Left ventricle myocardium inferior (tissue), 1 donor: ENCODE data around the gene ENPP7. TPM values are rescaled to one million over a fixed set of nuclear protein-coding genes. Genes with fewer than 3 reads are reported as not detected.
A peak's percentile ranks its signal among the peaks of the same experiment; 100 is the strongest.

Experiments
- DNase-seq: peaks from one replicate; pipeline ENCODE4 v3.0.0-alpha.2; 2020
- H3K27ac ChIP-seq: fragments of 200-600 bp; replicated peaks from 2 replicates; pipeline ENCODE4 v1.8.0; 2021
- H3K27me3 ChIP-seq: fragments of 200-600 bp; 2 replicates; pipeline ENCODE4 v1.8.0; 2021; ENCODE audit warnings: low read depth
- H3K36me3 ChIP-seq: fragments of 200-600 bp; 2 replicates; pipeline ENCODE4 v1.8.0; 2021
- H3K4me1 ChIP-seq: fragments of 200-600 bp; 2 replicates; pipeline ENCODE4 v1.8.0; 2021
- H3K4me3 ChIP-seq: fragments of 200-600 bp; 2 replicates; pipeline ENCODE4 v1.8.0; 2021; ENCODE audit warnings: mild to moderate bottlenecking, moderate library complexity
- H3K9me3 ChIP-seq: fragments of 200-600 bp; replicated peaks from 2 replicates; pipeline ENCODE4 v1.8.0; 2021
- intact Hi-C: fragments of 100-400 bp; cut with micrococcal nuclease; formaldehyde crosslinking; loops from one replicate; pipeline ENCODE4 v1.11.0; 2022
- total RNA-seq: library from RNA; stranded (reverse); fragmentation: NEBNext Ultra II Directional; extraction: Animal tissue kit (Norgen Biotek cat#: 25700); gene quantifications from one replicate; pipeline ENCODE4 v1.2.1, GENCODE V29; 2021
- TF ChIP-seq, protein P1 (sequence below): fragments of 200-600 bp; IDR thresholded peaks from 2 replicates; pipeline ENCODE4 v1.8.0; 2021; ENCODE audit warnings: antibody characterized with exemption, mild to moderate bottlenecking, borderline replicate concordance
- donor health status: DM: no; HTN: yes; CAD: no; lungs with severe emphysema.

Gene ENPP7
- total RNA-seq, 1 donor from 2014 or later = not detected

DNA sequence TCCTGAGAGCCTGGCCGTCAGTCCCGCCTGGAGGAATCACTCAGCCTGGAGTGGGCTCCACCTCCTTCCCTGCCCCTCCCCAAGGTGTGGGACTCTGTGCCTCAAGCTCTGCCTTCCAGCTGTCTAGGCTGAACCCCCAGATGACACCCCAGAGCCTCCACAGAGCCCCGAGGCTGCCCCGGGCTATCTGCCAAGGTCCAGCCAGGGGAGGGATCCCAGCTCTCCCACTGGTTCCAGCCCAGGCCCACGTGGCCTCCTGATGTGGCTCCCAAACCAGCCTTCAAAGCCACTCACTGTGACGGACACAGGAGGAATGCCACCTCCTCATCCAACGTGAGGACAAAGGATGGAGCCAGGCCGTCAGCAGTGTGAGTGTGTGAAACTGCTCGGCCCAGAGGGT lies 45.6 kb upstream of the ENPP7 start:
- Histone ChIP-seq H3K36me3 (no peaks in the 10 kb centered on the region), H3K27me3 (peaks cover 73% of the 10 kb centered on the region), H3K4me3 (no peak overlapping the region), H3K9me3 (no peaks in the 10 kb centered on the region), H3K27ac (no peak overlapping the region), H3K4me1 (no peaks in the 10 kb centered on the region)
- TF ChIP-seq, protein P1, sequence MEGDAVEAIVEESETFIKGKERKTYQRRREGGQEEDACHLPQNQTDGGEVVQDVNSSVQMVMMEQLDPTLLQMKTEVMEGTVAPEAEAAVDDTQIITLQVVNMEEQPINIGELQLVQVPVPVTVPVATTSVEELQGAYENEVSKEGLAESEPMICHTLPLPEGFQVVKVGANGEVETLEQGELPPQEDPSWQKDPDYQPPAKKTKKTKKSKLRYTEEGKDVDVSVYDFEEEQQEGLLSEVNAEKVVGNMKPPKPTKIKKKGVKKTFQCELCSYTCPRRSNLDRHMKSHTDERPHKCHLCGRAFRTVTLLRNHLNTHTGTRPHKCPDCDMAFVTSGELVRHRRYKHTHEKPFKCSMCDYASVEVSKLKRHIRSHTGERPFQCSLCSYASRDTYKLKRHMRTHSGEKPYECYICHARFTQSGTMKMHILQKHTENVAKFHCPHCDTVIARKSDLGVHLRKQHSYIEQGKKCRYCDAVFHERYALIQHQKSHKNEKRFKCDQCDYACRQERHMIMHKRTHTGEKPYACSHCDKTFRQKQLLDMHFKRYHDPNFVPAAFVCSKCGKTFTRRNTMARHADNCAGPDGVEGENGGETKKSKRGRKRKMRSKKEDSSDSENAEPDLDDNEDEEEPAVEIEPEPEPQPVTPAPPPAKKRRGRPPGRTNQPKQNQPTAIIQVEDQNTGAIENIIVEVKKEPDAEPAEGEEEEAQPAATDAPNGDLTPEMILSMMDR = no peak
- intact Hi-C loops = no loop called here
- peak; percentile 5 for DNase-seq

DNA sequence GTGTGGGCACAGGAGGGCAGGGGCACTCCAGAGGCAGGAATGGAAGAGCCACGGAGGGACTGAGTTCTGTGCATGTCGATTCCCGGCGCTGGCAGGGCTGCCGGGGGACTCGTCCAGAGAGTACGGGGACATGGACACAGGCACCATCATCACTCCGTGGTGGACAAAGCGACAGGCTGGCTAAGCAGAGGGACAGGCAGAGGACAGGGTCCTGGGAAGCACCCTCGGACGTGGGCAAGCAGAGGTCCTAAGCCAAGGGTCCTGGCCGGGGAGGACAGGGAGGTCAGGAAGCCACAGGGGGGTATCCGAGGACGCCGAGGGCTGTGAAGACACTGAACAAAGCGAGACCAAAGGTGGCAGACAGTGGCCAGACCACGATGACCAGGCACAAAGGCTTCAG lies 44.3 kb upstream of the ENPP7 start:
- no peaks in the 10 kb centered on the region for H3K36me3 ChIP-seq
- TF ChIP-seq, protein P1 = no peak
- peaks cover 3% of the 10 kb centered on the region for H3K4me1 ChIP-seq
- H3K4me3 ChIP-seq = no peak overlapping the region
- no peaks in the 10 kb centered on the region for H3K9me3 ChIP-seq
- intact Hi-C loops = no loop called here
- DNase-seq = no peak
- no peak overlapping the region for H3K27ac ChIP-seq
- H3K27me3 ChIP-seq = peaks cover 60% of the 10 kb centered on the region

DNA sequence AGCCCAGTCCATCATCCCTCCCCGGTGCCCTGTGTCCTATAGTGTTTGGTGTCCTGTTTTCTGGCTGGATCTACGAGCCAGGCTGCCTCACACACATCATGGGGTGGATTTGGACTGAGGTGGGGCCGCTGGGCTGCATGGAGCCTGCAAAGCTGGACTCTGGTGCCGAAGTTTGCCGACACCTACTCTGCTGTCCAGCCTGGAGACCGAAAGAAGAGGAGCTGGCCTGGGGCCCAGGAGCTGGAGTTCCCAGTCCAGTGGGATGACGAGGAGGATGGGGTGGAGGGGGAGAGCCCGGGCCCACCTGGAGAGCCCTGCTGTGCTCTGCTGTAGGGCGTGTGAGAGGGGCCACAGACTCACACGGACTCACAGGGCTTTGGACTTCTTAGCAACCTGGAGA lies 40.3 kb upstream of the ENPP7 start:
- H3K27ac ChIP-seq = no peak overlapping the region
- DNase-seq = no peak

DNA sequence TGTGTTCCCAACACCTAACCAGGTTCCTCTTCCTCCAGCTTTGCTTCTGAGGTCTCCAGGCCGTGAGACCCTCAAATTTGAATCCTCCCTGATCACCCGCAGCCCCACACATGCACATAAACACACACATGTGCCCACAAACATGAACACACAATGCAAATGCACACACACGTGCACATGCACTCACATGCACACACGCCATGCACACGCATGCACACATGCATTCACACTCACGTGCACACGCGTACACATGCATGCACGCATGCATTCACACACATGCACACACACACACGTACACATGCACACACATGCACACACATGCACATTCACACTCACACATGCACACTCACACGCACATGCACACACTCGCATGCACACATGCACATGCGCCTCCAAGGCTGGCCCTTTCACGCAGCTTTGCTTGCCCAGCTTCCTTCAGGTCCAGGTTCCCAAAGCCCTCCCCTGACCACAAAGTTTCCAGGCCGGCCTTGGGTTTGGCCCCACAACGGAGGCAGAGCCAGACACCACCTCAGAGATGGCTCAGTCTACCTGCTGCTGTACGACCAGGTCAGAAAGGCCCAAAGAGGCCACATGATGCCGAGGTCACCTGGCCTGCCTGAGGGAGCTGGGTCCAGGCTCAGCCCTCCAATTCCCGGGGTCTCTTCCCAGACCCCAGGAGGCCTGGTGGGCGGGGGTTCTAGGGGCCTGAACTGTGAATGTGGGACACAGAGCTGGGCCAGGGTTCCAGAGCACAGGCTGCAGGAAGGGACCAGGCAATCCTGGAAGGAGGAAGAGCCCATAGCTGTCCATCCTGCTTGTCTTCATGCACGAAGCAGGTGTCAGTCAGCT lies 39.5 kb upstream of the ENPP7 start:
- Histone ChIP-seq H3K4me1 (peaks cover 23% of the 10 kb centered on the region), H3K4me3 (no peak overlapping the region), H3K9me3 (no peaks in the 10 kb centered on the region), H3K27me3 (peaks cover 27% of the 10 kb centered on the region), H3K36me3 (no peaks in the 10 kb centered on the region), H3K27ac (no peak overlapping the region)
- TF ChIP-seq, protein P1 = no peak
- intact Hi-C loops = no loop called here
- no peak for DNase-seq

More for the DNA sequence above, 40.3 kb upstream of the ENPP7 start:
- Histone ChIP-seq H3K4me1 (peaks cover 15% of the 10 kb centered on the region), H3K4me3 (no peak overlapping the region), H3K36me3 (no peaks in the 10 kb centered on the region), H3K9me3 (no peaks in the 10 kb centered on the region), H3K27me3 (peaks cover 33% of the 10 kb centered on the region)
- TF ChIP-seq, protein P1 = no peak
- intact Hi-C loops = no loop called here

DNA sequence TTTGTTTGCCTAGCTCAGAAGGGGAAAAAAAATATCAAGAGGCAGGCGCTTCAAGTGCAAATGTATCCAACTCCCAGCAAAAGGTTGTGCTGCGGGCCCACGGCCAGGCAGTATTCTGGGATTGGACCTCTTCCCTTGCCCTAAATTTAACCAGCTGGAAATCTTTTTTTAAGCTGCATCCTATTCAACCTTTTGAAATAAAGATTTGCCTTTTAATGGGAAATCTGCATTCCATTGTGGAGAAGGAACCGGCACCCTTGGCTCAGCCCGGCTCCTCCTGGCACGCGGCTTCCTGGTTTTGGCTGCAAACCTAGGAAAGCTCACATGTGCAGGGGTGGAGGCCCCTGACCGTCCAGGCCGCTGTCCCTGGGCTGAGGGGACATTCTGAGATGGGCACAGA lies 38.8 kb upstream of the ENPP7 start:
- Histone ChIP-seq H3K27ac (no peak overlapping the region), H3K27me3 (peaks cover 27% of the 10 kb centered on the region), H3K9me3 (no peaks in the 10 kb centered on the region), H3K4me3 (no peak overlapping the region), H3K36me3 (no peaks in the 10 kb centered on the region), H3K4me1 (peaks cover 25% of the 10 kb centered on the region)
- TF ChIP-seq, protein P1 = no peak
- DNase-seq = peak; percentile 22
- intact Hi-C loops = no loop called here
